ENCODE results near the gene PNPLA7.
"Not testable (repeated sequence)": the region's sequence is repeated elsewhere in the genome, so short reads cannot be mapped to it uniquely, and the experiment has no call there.

Gene PNPLA7

DNA sequence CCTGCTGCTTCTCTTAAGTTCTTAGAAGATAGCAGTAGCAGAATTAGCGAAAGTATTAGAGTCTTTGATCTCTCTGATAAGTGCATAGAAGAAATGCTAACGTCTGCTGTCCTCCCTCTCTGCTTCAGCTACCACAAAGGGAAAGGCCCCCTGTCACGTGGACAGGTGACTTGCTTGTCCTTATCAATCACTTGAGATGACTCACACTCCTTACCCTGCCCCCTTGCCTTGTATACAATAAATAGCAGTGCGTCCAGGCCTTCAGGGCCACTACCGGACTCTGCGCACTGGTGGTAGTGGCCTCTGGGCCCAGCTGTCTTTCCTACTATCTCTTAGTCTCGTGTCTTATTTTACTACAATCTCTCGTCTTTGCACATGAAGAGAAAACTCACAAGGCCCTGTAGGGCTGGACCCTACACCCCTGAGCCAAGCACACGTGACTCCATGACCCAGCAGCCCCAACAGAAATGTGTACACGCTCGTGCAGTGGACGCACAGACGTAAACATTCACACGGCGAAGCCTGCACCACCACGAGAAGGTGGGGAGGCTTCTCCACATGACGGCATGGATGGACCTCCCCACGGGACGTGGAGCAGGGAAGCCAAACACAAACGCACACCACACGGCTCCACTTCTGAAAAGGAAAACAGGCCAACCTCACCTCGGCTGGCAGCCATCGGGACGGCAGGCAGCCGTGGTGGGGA lies 38.3 kb downstream of the PNPLA7 start:
- no peak for DNase-seq

DNA sequence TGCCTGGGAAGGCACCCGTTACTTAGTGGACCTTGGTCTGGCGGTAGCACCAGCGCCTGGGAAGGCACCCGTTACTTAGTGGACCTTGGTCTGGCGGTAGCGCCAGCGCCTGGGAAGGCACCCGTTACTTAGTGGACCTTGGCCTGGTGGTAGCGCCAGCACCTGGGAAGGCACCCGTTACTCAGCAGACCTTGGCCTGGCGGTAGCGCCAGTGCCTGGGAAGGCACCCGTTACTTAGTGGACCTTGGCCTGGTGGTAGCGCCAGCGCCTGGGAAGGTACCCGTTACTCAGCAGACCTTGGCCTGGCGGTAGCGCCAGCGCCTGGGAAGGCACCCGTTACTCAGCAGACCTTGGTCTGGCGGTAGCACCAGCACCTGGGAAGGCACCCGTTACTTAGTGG lies 39.1 kb downstream of the PNPLA7 start:
- not testable (repeated sequence) for DNase-seq

DNA sequence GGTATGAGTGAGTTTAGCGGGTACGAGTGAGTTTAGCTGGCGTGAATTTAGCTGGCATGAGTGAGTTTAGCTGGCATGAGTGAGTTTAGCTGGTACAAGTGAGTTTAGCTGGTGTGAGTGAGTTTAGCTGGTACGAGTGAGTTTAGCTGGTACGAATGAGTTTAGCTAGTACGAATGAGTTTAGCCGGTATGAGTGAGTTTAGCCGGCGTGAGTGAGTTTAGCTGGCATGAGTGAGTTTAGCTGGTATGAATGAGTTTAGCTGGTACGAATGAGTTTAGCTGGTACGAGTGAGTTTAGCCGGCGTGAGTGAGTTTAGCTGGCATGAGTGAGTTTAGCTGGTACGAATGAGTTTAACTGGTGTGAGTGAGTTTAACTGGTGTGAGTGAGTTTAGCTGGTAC lies 41.0 kb downstream of the PNPLA7 start:
- no peak for DNase-seq

DNA sequence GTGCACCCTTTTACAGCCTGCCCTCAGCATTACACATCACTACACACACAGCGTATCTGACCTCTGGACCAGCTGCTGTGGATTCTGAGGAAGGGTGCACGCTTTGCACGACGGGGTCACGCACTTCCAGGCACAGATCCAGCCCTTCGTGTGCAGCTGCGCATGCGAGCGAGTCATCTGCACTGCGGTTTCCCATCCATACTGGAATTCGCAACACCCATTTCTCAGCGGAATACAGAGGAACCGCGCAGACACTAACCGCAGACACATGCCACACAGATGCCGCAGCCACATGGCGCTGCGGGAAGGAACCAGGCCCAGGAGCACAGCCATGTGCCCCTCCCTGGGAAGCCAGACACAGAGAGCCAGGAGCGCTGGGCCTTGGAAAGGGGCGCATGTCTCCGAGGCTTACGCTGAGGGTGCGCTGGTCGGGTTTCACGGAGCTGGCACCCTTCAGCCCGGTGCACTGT lies 43.5 kb downstream of the PNPLA7 start:
- DNase-seq: no peak

DNA sequence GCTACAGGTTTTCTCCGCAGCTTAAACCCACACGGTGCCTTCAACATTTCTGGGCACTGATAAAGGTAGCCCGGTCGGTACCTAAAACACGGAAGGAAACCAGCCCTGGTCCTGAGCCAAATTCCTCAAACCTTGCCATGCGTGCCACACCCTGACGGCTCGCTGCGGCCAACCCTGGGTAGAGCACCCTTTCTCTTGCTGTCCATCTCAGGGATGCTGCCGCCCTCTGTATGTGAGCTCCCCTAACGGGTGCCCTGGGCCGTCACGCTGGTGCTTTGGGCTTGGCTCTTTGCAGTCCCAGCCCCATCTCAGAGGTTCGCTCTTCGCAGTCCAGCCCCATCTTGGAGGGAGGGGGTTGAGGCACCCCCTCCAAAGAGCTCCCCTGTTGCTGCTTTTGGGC lies 43.9 kb downstream of the PNPLA7 start:
- DNase-seq: no peak

DNA sequence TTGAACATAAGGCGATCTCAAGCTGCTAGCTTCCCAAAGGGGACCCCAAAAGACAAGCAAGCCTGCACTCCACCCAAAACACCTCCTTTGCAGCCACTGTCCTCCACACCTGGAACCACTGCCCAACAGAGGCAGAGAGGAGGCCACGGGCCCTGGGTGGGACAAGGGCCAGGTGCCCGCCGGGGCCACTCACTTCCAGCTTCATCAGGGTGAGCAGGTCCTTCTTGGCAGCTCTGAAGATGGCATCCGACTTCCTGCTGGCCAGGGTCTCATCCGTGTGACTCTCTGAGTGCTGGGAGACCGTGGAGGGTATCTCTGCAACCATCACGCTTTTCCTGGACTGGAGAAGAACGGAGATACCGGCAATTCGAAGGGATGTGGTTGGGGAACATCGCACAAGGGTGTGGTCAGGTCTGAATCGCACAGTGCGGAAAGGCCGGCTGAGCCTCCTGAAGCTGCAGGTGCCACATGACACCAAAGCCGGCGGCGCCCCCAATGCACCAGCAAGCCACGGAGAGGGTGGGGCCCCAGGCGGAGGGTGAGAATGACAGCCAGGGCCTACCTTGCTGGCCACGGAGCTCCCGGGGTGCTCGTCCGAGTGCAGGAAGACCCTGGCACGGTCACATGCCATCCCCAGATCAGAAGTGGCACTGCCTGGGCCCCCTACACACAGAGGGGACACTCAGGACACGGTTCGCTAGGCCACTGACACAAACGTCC lies 44.6 kb downstream of the PNPLA7 start:
- DNase-seq: no peak

DNA sequence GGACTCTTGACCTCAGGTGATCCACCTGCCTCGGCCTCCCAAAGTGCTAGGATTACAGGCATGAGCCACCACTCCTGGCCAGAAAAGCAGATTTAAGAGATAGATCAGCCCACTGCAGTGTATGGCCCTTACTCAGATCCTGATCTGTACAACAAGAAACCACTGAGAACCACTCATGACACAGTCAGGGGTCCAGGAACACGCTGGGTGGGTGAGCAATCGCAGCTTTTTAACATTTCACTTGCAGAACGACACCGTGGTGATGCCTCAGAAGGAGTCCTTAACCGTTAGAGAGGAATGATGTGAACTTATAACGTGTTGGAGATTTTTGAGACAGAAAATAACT lies 45.8 kb downstream of the PNPLA7 start:
- no peak for DNase-seq

DNA sequence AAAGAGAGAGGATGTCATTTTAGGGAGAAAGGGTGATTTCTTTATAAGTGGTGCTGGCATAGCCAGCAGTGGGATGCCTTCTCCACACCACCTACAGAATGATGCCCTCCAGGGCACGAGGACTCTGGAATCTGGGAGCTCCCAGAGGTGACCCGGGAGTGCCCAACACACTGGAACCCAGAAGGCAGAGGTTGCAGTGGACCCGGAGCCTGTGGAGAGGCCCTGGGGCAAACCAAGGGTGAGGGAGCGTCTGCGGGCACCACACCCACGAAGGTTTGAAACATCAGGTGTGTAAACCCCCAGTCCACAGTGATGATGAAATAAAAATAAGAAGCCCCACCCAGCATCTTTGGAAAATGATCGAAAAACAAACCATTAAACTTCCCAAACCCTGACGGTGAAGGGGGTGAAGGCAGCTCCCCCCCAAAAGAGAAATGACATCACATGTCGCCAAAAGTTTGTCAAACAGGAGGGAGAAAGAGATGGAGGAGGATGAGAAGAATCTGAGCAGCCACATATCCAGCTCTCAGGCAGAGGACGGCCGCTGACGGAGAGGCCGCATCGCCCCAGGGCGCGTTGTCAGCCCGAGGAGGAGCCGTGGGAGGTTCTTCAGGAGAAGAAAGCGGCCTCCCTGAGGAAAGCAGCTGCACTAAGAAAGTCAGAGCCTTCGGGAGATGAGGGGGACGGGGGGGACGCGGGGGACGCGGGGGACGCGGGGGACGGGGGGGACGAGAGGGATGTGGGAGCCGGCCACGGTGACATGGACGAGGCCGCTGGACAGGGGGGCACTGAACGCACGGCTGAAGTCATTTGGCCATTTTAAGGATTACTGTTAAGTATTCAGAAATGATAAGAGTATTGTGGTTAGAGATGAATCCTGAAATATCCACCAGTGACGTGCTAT lies 47.9 kb downstream of the PNPLA7 start:
- no peak for DNase-seq

DNA sequence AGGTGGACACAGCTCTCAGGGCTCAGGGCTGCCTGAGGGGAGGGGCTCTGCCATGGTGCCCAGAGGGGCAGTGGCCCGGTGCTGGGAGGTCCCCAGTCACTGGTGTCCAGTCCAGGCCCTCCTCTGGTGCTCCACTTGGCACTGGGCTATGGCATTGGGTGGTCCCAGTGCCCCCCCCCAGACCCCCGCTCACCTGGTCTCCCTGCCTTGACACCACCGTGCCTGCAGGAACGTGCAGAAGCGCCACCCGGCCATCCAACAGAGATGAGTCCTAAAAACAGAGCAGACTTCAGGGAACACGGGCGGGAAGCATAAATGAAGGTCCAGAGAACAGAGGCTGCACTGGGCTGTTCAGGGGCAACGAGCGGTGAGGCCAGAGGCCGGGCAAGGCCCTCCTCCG lies 48.7 kb downstream of the PNPLA7 start:
- no peak for DNase-seq

DNA sequence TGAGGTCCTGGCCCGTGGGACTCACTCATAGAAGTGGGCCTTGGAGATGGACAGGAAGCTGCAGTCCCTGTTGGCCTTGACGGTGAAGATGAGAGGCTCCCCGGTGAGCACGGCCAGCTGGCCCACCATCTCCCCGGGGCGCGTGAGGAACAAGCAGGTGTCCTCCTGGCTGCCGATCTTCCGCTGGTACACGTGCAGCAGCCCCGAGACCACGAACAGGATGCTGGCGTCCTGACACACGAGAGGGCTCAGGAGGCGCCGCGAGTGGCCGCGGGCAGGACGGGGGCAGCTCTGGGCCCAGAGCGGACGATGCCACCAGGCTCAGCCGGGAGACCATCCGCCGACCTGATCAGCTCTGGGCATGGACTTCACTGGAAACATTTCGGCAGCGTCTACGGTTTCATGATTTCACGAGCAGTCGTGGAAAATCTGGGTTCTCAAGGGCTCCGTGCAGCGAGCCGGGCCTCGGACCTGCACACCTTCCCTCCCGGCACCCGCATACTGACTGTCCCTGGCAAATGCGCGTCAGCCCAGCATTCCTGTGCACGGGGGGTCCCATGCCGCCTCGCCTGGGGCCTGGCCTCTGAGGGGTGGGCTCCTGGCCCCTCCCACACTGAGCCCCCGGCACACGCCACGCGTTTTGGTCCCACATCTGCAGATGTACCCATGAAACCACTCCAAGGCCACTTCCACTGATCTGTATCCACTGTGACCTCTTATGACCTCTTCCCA lies 49.4 kb downstream of the PNPLA7 start:
- no peak for DNase-seq

DNA sequence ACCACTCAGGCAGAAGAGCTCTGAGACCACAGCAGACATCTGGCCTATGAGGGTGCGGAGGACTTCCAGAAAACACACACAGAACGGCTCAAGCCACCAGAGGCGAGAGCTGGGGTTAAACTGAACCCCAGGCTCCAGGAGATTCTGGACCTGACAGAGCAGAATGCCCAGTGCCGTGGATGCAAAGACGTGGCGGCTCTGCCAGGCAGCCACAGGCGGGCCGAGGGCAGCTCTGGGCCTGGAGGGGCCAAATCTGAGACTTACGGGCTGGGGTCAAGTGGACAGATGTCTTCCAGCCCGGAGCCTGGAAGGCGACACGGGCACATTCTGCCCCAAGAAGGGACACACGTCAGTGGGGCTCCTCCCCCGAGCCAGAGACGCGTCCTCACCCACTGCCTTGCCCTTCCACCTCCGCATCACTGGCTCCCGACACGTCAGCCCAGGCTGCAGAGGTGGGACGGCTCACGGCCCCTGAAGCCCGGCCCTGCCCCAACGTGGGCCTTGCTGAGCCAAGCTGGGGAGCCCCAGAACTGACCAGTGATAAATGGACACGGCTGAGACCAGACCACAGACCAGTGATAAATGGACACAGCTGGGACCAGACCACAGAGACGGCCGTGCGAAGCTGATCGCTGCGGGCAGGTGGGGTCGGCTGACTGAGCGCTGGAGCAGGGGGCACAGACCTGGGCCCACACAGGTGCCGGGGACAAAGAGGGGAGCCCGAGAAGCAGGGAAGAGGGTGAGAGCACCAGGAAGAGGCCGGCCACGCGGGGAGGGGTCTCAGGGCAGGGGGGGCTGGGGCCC lies 50.1 kb downstream of the PNPLA7 start:
- DNase-seq: no peak

DNA sequence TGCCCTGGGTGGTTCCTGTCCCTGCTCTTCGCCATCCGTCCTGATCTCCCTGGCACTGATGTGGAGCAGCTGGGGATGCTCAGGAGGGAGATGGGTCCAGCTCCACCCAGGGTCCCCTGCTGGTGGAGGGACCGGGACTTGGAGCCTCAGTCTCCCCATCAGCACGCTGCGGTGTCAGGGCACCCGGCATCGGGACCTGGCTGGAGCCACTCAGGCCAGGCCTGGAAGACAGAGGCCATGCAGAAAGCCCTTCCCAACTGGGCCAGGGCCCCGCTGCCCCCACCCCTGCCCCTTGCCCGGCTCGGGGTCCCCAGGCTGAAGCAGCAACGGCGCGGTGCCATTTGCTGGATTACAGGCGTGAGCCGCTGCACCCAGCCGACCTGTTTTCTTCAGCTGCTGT lies 50.8 kb downstream of the PNPLA7 start:
- no peak for DNase-seq

DNA sequence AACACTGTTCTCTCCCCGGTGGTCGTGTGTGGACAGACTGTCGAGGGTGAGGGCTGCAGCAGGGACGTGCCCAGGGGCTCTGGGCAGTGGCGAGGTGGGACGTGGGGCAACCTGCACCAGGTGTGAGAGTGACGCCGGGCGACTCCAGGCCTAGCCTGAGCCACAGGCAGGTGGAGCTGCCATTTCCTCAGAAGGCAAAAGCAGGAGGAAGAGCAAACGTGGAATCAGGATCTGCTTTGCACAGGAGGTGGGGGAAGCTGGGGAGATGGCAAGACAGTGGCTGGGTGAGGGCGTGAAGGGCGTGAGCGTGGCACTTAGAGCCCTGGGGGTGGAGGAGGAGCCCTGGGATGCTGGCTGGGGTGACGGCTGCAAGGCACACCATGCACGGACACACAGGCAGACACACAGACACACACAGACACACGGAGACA lies 51.5 kb downstream of the PNPLA7 start:
- DNase-seq: no peak

DNA sequence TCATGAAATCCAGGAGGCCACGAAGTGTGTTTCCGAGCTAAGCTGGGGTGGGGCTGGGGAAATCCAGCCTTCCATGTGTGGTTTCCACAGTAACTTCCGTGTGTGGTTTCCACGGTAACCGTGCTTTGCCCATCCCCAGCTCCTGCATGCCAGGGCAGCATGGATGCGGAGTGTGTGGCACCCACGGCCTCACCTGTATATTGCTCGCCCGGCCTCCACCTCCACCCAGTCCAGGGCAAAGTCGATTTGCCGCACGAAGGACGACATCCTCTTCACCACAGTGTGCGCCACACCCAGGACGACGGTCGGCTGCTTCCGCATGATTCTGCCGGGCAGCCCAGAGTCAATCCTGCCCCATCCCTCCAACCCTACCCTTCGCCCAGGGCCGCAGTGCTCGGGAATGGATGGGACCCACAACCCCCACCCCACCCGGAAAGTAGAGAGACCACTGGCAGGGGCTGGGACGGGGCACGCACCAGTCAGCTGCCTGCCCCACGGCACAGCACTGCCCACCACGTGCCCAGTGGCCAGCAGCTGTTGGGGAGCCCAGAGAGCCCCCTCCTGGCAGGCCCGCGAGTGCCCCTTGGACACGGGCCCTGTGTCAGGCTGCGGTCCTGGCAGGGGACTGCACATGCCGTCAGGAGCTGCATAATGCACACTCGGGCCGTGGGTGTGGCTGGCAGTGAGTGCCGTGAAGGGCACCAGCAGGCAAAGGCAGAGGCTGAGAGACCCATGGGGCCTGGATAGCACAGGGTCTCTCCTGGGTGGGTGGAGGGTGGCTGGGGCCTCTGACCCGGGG lies 52.1 kb downstream of the PNPLA7 start:
- DNase-seq: no peak

DNA sequence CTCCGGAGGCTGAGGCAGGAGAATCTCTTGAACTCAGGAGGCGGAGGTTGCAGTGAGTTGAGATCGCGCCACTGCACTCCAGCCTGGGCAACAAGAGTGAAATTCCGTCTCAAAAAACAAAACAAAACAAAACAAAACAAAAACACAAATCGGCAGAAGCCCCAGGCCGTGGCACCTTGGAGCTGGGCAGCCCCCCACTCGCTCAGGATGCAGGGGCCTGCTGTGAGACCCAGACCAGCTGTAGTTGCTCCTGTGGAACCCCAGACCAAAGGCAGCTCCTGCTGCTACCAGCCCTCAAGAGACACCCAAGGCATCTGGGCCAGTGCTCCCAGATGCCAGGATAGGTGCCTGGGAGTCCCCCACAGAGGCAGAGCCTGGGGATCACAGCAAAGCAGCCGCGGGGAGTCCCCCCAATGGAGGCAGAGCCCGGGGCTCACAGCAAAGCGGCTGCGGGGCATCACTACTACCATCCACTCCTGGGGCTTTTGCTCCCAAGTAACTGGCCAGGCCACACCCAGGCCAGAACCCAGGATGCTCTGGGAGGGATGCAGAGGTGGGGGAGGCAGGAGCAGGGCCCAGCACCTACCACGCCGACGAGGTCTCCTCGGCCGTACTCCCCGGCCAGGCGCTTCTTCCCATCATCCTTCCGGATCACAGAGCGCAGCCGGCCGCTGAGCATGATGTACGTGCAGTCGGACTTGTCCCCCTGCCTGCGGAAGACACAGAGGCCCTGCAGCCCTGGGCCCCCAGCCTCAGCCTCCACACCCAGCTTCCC lies 53.4 kb downstream of the PNPLA7 start:
- no peak for DNase-seq

DNA sequence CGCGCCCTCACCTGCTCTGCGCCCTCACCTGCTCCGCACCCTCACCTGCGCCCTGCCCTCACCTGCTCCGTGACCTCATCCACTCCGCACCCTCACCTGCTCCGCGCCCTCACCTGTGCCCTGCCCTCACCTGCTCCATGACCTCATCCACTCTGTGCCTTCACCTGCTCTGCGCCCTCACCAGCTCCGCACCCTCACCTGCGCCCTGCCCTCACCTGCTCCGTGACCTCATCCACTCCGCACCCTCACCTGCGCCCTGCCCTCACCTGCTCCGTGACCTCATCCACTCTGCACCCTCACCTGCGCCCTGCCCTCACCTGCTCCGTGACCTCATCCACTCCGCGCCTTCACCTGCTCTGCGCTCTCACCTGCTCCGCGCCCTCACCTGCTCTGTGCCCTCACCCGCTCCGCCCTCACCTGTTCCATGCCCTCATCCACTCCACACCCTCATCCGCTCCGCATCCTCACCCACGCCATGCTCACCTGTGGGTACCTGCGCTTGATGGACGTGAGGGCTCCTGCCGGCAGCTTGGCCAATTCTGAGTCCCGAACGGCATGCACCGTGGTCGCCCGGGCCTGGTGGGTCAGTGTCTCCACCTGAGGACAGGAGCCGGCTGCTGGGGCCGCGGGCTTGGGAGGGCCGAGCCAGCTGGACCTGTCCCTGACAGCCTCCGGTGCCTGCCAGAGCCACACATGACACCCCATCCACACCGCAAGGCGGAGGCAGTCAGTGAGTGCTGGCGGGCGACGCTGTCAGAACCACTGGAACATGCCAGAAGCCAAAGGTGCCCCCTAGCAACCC lies 55.5 kb downstream of the PNPLA7 start:
- no peak for DNase-seq

DNA sequence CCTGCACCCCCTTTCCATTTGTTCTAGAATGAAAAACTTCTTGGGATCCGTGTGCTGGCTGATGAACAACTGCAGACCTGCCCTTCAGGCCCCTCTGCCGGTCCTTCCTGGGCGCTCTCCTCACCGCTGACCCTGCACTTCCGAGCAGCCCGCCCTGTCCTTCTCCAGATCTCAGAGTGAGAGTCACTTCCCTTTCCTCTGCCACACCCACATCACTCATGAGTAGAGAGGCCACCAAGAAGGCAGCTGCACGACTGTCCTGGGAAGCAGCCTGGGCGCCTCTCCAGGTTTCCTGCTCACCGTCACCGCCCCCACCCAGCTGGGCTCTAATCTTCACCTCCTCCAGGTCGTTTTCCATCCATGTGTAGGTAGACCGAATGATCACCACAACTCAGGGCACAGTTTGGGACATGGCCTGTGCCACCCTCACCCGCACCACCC lies 56.1 kb downstream of the PNPLA7 start:
- DNase-seq: no peak

DNA sequence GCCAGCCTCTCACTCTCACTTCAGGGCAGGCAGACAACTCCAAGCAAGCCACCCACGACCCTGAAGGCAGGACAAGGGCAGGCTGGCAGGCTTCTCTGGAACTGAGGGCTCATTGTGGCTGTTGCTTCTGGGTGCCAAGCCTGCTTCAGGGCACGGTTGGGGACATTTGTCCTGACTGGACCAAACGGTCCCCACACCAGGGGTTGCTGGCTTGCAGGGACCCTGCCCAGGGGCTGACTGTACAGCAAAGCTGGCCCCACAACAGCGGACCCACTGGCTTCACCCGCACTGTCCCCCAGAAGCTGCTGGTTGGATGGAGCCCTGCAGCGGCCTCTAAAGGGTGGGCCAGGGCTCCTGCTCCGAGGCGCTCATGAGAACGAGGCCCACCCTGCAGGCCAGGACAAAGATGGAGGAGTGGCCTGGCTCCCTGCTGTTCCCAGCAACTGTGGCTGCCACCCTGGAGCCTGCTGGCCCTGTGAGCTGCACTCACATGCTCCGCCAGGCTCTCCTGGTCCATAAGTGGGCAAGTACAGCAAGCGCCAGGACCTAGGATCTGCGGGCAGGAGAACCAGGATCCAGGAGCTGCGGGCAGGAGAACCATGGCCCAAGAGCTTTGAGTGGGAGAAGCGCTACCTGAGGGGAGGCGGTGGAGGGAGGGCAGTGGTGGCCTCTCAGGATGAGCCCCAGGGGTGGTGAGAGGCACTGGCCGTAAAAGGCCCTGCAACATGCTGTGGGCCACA lies 56.7 kb downstream of the PNPLA7 start:
- no peak for DNase-seq

Data from stimulated activated CD4-positive, alpha-beta T cell treated with anti-CD3 and anti-CD28 coated beads, Interleukin-4, amount 100 ng/mL, for 1 hour (primary cell).